Skin epidermis (tissue), 12 donors: ENCODE data around the gene DLGAP1.
"Not testable (repeated sequence)": the region's sequence is repeated elsewhere in the genome, so short reads cannot be mapped to it uniquely, and the experiment has no call there.

Source experiments
- H3K27ac ChIP-seq, 21 experiments: fragments of 200-600 bp; sonication (generic) in 11 of 21; one replicate each; pipeline ENCODE4 v1.5.0; 2020; ENCODE audit warnings: mild to moderate bottlenecking in 3 of 21, inconsistent platforms in 2 of 21, moderate library complexity in 2 of 21
- H3K4me3 ChIP-seq, 7 experiments: fragments of 200-600 bp; sonication (generic) in 2 of 7; one replicate each; pipeline ENCODE4 v1.5.0; 2020; ENCODE audit warnings: inconsistent platforms in 2 of 7, mild to moderate bottlenecking in 2 of 7, moderate library complexity in 1 of 7

The DLGAP1 gene

GRCh38 chr18:4308576-4308975, 146.5 kb downstream of the DLGAP1 start:
- H3K4me3 ChIP-seq = no peak overlapping the region
- H3K27ac ChIP-seq = no peak overlapping the region

GRCh38 chr18:4299395-4299794, 155.7 kb downstream of the DLGAP1 start:
- H3K27ac ChIP-seq = no peak overlapping the region
- no peak overlapping the region for H3K4me3 ChIP-seq

- Histone ChIP-seq H3K4me3 (no peak overlapping the region), H3K27ac (no peak overlapping the region)
Observed at GRCh38 chr18:4293337-4293736, 161.8 kb downstream of the DLGAP1 start.

DNA sequence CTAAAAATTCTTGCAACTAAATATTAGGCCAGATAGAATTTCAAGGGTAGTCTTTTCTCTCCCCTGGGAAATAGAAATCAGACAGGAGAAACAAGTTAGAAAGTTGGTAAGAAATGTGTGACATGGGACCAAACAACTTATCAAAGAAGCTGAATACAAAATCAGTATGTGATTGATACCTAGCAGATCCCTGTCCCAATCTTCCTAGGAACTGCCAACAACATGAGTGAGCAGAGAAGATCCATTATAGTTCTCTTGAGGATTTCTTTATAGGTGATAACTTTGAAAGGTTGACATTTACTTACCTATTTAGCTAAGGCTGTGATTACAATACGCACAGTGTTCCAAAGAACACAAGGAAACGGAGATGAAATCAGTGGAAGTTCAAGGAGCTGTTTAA, 162.4 kb downstream of the DLGAP1 start:
- Histone ChIP-seq H3K27ac (no peak overlapping the region), H3K4me3 (no peak overlapping the region)

- H3K27ac ChIP-seq, H3K4me3 ChIP-seq: not testable (repeated sequence)
Observed at GRCh38 chr18:4287340-4287739, 167.8 kb downstream of the DLGAP1 start.

- Histone ChIP-seq H3K4me3 (no peak overlapping the region), H3K27ac (no peak overlapping the region)
Observed at GRCh38 chr18:4286256-4286655, 168.9 kb downstream of the DLGAP1 start.

- no peak overlapping the region for H3K4me3 ChIP-seq
Observed at GRCh38 chr18:4285525-4285924, 169.6 kb downstream of the DLGAP1 start.

GRCh38 chr18:4284528-4284927, 170.6 kb downstream of the DLGAP1 start:
- no peak overlapping the region for H3K4me3 ChIP-seq
- no peak overlapping the region for H3K27ac ChIP-seq

More at GRCh38 chr18:4285525-4285924, 169.6 kb downstream of the DLGAP1 start:
- no peak overlapping the region for H3K27ac ChIP-seq

DNA sequence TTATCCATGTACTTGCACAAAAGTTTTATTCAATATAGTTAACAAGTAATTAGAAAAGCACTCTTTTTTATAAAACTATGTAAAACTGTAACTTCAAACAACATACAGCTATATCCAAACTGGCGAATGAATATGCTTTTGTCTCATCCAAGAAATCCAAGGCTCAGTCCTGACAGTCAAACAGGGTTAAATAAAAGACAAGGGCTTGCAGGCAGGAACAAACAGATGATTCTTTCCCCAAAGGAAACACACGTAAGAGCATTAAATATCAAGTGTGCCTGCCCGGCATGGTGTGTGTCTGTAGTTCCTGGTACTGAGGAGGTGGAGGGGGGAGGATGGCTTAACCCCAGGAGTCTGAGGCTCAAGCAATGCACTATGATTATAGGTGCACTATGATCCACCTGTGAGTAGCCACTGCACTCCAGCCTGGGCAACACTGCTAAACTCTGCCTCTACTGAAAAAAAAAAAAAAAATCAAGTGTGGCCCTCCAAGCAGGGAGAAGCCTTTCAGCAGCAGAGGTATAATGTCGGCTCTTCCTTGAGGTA, 171.3 kb downstream of the DLGAP1 start:
- Histone ChIP-seq H3K27ac (no peak overlapping the region), H3K4me3 (no peak overlapping the region)

- Histone ChIP-seq H3K27ac (no peak overlapping the region), H3K4me3 (no peak overlapping the region)
Observed at GRCh38 chr18:4282954-4283353, 172.2 kb downstream of the DLGAP1 start.

- Histone ChIP-seq H3K4me3 (no peak overlapping the region), H3K27ac (no peak overlapping the region)
Observed at GRCh38 chr18:4276953-4277585, 178.0 kb downstream of the DLGAP1 start.

GRCh38 chr18:4271952-4272351, 183.2 kb downstream of the DLGAP1 start:
- Histone ChIP-seq H3K27ac (no peak overlapping the region), H3K4me3 (no peak overlapping the region)

DNA sequence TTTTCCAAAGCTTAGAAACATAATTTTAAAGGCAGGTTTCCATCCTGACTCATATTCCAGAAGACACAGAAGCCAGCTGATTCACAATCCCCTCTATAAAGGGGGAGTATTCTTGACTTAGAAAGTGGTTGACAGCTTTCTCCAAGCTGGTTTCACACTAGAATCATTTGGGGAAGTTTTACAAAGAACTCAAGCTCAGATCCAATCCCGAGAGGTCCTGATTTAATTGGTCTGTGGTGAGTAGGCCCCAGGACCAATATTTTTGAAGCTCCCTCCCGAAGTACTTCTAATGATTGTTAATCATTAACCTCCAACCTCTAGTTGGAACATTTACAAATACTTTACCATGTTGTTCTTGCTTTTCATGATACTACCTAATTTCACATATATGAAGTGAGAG, 184.1 kb downstream of the DLGAP1 start:
- H3K27ac ChIP-seq = no peak overlapping the region
- no peak overlapping the region for H3K4me3 ChIP-seq

GRCh38 chr18:4270016-4270415, 185.1 kb downstream of the DLGAP1 start:
- H3K4me3 ChIP-seq = no peak overlapping the region
- no peak overlapping the region for H3K27ac ChIP-seq

DNA sequence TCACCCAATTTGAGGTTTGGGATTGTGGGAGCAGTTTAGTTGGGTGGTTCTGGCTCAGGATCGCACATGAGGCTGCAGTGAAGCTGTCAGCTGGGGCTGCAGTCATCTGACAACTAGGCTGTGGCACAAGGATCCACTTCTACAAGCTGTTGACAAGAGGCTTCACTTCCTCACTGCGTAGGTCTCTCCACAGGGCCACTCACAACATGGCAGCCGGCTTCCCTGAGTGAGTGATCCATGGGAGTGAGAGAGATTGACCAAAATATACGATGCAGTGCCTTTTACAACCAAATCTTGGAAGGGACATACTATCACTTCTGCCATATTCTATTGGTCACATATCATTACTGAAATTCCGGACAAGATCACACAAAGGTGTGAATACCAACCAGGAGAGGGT, 187.5 kb downstream of the DLGAP1 start:
- Histone ChIP-seq H3K4me3 (no peak overlapping the region), H3K27ac (no peak overlapping the region)

DNA sequence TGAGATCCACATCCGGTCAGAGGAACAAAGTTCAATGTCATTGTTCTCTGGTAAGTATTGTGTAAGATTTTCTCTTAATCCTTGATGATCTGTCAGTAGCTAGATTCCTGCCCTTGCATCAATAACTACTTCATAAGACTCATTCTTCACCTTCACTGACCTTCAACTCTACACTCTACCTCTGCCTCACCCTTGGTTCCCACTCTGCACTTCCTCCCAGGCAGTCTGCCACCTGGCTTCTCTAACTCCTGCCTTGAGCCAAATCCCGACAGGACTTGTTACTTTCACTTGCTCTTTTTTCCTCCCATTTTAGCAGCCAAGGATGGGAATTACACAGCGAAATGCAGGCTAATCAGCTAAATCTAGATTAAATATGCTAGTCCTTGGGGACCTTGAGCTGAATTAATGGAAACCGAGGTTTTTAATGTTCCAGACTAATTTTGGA, 190.7 kb downstream of the DLGAP1 start:
- Histone ChIP-seq H3K27ac (peak overlapping the region in 1 of 21 experiments; percentile 15), H3K4me3 (no peak overlapping the region)

GRCh38 chr18:4260107-4260506, 195.0 kb downstream of the DLGAP1 start:
- H3K27ac ChIP-seq = no peak overlapping the region
- no peak overlapping the region for H3K4me3 ChIP-seq

DNA sequence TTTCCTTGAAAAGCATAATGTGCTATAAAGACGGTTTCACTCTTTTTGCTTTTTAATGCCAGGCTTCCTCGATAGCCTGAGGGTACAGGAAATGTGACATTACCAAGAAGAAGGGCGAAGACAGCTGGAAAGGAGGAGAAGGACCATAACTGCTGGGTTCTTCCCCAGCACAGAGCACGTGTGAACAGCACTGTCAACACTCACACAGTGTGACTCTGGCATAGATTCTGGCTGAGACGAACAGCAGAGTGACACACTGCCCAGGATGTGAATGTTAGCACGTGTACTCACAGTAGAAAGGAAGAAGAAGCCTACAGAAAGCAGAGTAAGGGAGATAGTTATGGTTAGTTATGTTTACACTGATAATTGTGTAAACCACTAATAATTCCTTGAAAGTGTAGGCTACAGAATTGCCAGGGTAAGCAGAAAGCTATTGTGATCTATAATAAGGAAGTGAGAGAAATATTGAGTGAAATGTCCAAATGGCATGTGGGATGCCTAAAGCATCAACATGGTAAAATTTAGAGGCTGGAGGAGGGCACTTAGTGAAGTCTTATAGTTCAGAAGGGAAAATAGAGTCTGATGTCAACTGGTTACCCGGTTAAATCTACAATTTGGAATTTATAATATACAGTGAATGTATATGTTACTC, 198.2 kb downstream of the DLGAP1 start:
- H3K4me3 ChIP-seq = no peak overlapping the region
- no peak overlapping the region for H3K27ac ChIP-seq

- no peak overlapping the region for H3K4me3 ChIP-seq
- H3K27ac ChIP-seq = no peak overlapping the region
Observed at GRCh38 chr18:4254840-4255239, 200.3 kb downstream of the DLGAP1 start.

- Histone ChIP-seq H3K27ac (no peak overlapping the region), H3K4me3 (no peak overlapping the region)
Observed at GRCh38 chr18:4252829-4253228, 202.3 kb downstream of the DLGAP1 start.

DNA sequence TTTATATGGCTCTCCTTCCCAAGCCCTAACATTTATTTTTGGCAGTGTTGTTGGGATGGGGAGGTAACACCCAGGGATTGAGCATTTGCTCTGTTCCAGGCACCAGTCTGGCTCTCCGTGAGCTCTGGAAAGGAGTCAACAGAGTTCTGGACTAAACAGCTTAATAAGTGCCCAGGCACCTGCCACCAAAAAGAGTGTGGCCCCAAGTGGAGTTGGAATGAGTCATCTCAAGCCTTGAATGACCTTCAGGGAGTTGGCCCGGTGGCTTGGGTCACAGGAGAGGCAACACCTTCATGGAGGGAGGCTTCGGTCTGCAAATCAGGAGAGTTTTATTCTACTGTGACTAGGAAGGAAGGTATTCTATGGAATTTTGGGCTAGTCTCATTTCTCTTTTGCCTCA, 203.2 kb downstream of the DLGAP1 start:
- no peak overlapping the region for H3K27ac ChIP-seq

More for the DNA sequence above, 203.2 kb downstream of the DLGAP1 start:
- H3K4me3 ChIP-seq = no peak overlapping the region
